NB4 (cell line): Measurements from ENCODE around the gene TUBD1.
"Not testable (repeated sequence)": the region's sequence is repeated elsewhere in the genome, so short reads cannot be mapped to it uniquely, and the experiment has no call there.

ENCODE experiments used
- DNase-seq: peaks from one replicate; pipeline ENCODE4 v3.0.0; 2010; ENCODE audit warnings: low read depth
- H3K4me3 ChIP-seq: one replicate; pipeline ENCODE4 v1.5.1; 2011; ENCODE audit warnings: mild to moderate bottlenecking, low read depth, low read length, moderate library complexity
- CTCF ChIP-seq: IDR thresholded peaks from one replicate; pipeline ENCODE4 v1.5.1; 2012; ENCODE audit warnings: low read depth, low read length
- MAX ChIP-seq: IDR thresholded peaks from 2 replicates; pipeline ENCODE4 v1.6.1; 2011; ENCODE audit warnings: low read depth, low read length
- MYC ChIP-seq: IDR thresholded peaks from 2 replicates; pipeline ENCODE4 v1.6.1; 2011; ENCODE audit warnings: low read depth, low read length
- POLR2A ChIP-seq: IDR thresholded peaks from 2 replicates; pipeline ENCODE4 v1.6.1; 2011; ENCODE audit warnings: mild to moderate bottlenecking; ENCODE audit not compliant: insufficient read length; ENCODE audit errors: extremely low read depth

TUBD1 gene

GRCh38 chr17:59853168-59853918 lies 39.4 kb downstream of the TUBD1 start:
- DNase-seq, result peak; percentile 40
- no peak overlapping the region for H3K4me3 ChIP-seq
- peak; percentile 22 for TF ChIP-seq CTCF
- TF ChIP-seq POLR2A, result no peak
- peak; percentile 33; the same call in 1 of the 2 replicates for TF ChIP-seq MYC
- 0 out of 2 replicates have a peak, but pooled peaks have one; percentile 21 for TF ChIP-seq MAX

GRCh38 chr17:59852847-59853167 lies 39.9 kb downstream of the TUBD1 start:
- H3K4me3 ChIP-seq, DNase-seq: not testable (repeated sequence)

GRCh38 chr17:59851439-59852375 lies 41.0 kb downstream of the TUBD1 start:
- DNase-seq, result no peak
- TF ChIP-seq CTCF, result no peak
- TF ChIP-seq MAX, result 0 out of 2 replicates have a peak, but pooled peaks have one; percentile 9
- no peak overlapping the region for H3K4me3 ChIP-seq

- DNase-seq, H3K4me3 ChIP-seq: not testable (repeated sequence)
These were observed 42.4 kb downstream of the TUBD1 start for GRCh38 chr17:59850311-59850710.

GRCh38 chr17:59848778-59849177 lies 44.0 kb downstream of the TUBD1 start:
- no peak overlapping the region for H3K4me3 ChIP-seq
- TF ChIP-seq MYC (no peak), CTCF (no peak), POLR2A (no peak), MAX (peak; percentile 31; the same call in 1 of the 2 replicates)

GRCh38 chr17:59848385-59848668 lies 44.4 kb downstream of the TUBD1 start:
- DNase-seq, result no peak
- H3K4me3 ChIP-seq, result no peak overlapping the region
- TF ChIP-seq MAX, result no peak
- no peak for TF ChIP-seq CTCF
- no peak for TF ChIP-seq MYC
- TF ChIP-seq POLR2A, result no peak

More at GRCh38 chr17:59848778-59849177, 44.0 kb downstream of the TUBD1 start:
- peak; percentile 91 for DNase-seq
